Mesenchymal stem cell (in vitro differentiated cells and primary cell): ENCODE data around the gene SH3GL3.

Experiments used
- DNase-seq: peaks from one replicate; pipeline ENCODE4 v3.0.0-alpha.2; 2013
- H2AFZ ChIP-seq: one replicate; pipeline ENCODE4 v1.6.1; 2013; ENCODE audit warnings: low read depth, mild to moderate bottlenecking, control low read depth, inconsistent platforms, low read length, moderate library complexity
- H2AK5ac ChIP-seq: 2 replicates; pipeline ENCODE4 v1.6.1; 2013; ENCODE audit warnings: low read length, moderate library complexity, mild to moderate bottlenecking, inconsistent platforms; ENCODE audit not compliant: severe bottlenecking
- H2BK120ac ChIP-seq: one replicate; pipeline ENCODE4 v1.6.1; 2013; ENCODE audit warnings: low read depth, mild to moderate bottlenecking, inconsistent platforms, low read length, moderate library complexity
- H2BK12ac ChIP-seq, 2 experiments: one replicate each; pipeline ENCODE4 v1.6.1; 2013; ENCODE audit warnings: inconsistent platforms in 2 of 2, low read length in 2 of 2, mild to moderate bottlenecking in 2 of 2, moderate library complexity in 2 of 2, control low read depth in 1 of 2
- H2BK15ac ChIP-seq: one replicate; pipeline ENCODE4 v1.6.1; 2013; ENCODE audit warnings: mild to moderate bottlenecking, low read depth, inconsistent platforms; ENCODE audit not compliant: poor library complexity, severe bottlenecking
- H2BK5ac ChIP-seq: 2 replicates; pipeline ENCODE4 v1.6.1; 2013; ENCODE audit warnings: low read depth, mild to moderate bottlenecking, low read length, control low read depth, inconsistent platforms; ENCODE audit not compliant: poor library complexity, severe bottlenecking
- H3K14ac ChIP-seq, 2 experiments: one replicate each; pipeline ENCODE4 v1.6.1; 2013; ENCODE audit warnings: inconsistent platforms in 2 of 2, low read length in 2 of 2, control low read depth in 1 of 2, mild to moderate bottlenecking in 1 of 2, moderate library complexity in 1 of 2
- H3K18ac ChIP-seq, 2 experiments: one replicate each; pipeline ENCODE4 v1.6.1; 2013; ENCODE audit warnings: inconsistent platforms in 2 of 2, low read length in 2 of 2, control low read depth in 1 of 2, low read depth in 1 of 2, mild to moderate bottlenecking in 1 of 2
- H3K23ac ChIP-seq, 2 experiments: one replicate each; pipeline ENCODE4 v1.6.1; 2013; ENCODE audit warnings: inconsistent platforms in 2 of 2, low read length in 2 of 2, mild to moderate bottlenecking in 2 of 2, moderate library complexity in 2 of 2, control low read depth in 1 of 2
- H3K27ac ChIP-seq: 2 replicates; pipeline ENCODE4 v1.5.1; 2013; ENCODE audit warnings: mild to moderate bottlenecking, moderate library complexity, low read length, control low read depth, inconsistent platforms; ENCODE audit not compliant: poor library complexity, severe bottlenecking
- H3K27me3 ChIP-seq, 2 experiments: 2 replicates each; pipeline versions ENCODE4 v1.6.1 to v1.7.0; 2013; ENCODE audit warnings: low read length in 2 of 2, mild to moderate bottlenecking in 2 of 2, moderate library complexity in 2 of 2, control low read depth in 1 of 2, inconsistent platforms in 1 of 2; ENCODE audit not compliant: control insufficient read depth in 1 of 2, insufficient read depth in 1 of 2
- H3K36me3 ChIP-seq, 2 experiments: 2 replicates each; pipeline versions ENCODE4 v1.6.1 to v1.7.0; 2013; ENCODE audit warnings: low read length in 2 of 2, control low read depth in 1 of 2, inconsistent platforms in 1 of 2, low read depth in 1 of 2, mild to moderate bottlenecking in 1 of 2; ENCODE audit not compliant: insufficient read depth in 2 of 2, control insufficient read depth in 1 of 2
- H3K4ac ChIP-seq, 2 experiments: one replicate each; pipeline ENCODE4 v1.6.1; 2013; ENCODE audit warnings: inconsistent platforms in 2 of 2, low read length in 2 of 2, mild to moderate bottlenecking in 2 of 2, moderate library complexity in 2 of 2, control low read depth in 1 of 2, low read depth in 1 of 2
- H3K4me1 ChIP-seq: 2 replicates; pipeline ENCODE4 v1.6.1; 2013; ENCODE audit warnings: low read depth, low read length, control low read depth; ENCODE audit not compliant: control insufficient read depth, insufficient read depth
- H3K4me2 ChIP-seq: 2 replicates; pipeline ENCODE4 v1.6.1; 2013; ENCODE audit warnings: low read length, mild to moderate bottlenecking, inconsistent platforms; ENCODE audit not compliant: poor library complexity, severe bottlenecking
- H3K4me3 ChIP-seq, 2 experiments: 2 replicates each; pipeline versions ENCODE4 v1.5.1 to v1.7.0; 2013; ENCODE audit warnings: low read length in 2 of 2, mild to moderate bottlenecking in 2 of 2, control low read depth in 1 of 2, low read depth in 1 of 2; ENCODE audit not compliant: insufficient read depth in 1 of 2
- H3K79me1 ChIP-seq: replicated peaks from 2 replicates; pipeline ENCODE4 v1.6.1; 2013; ENCODE audit warnings: mild to moderate bottlenecking, control low read depth, low read length, inconsistent platforms; ENCODE audit not compliant: poor library complexity, severe bottlenecking
- H3K9ac ChIP-seq: 2 replicates; pipeline ENCODE4 v1.7.0; 2013; ENCODE audit warnings: mild to moderate bottlenecking, low read length, moderate library complexity
- H3K9me3 ChIP-seq: 2 replicates; pipeline ENCODE4 v1.7.0; 2013; ENCODE audit warnings: mild to moderate bottlenecking, low read length; ENCODE audit not compliant: control insufficient read depth
- H4K8ac ChIP-seq: one replicate; pipeline ENCODE4 v1.6.1; 2013; ENCODE audit warnings: inconsistent platforms, mild to moderate bottlenecking, low read length, moderate library complexity
- H4K91ac ChIP-seq: one replicate; pipeline ENCODE4 v1.6.1; 2013; ENCODE audit warnings: mild to moderate bottlenecking, low read length, inconsistent platforms
- WGBS: methylation state at CpG from one replicate; pipeline ENCODE4 v1.1.7; 2013; ENCODE audit warnings: mixed read lengths; 5-methylcytosine and 5-hydroxymethylcytosine counted together

SH3GL3 gene

DNA sequence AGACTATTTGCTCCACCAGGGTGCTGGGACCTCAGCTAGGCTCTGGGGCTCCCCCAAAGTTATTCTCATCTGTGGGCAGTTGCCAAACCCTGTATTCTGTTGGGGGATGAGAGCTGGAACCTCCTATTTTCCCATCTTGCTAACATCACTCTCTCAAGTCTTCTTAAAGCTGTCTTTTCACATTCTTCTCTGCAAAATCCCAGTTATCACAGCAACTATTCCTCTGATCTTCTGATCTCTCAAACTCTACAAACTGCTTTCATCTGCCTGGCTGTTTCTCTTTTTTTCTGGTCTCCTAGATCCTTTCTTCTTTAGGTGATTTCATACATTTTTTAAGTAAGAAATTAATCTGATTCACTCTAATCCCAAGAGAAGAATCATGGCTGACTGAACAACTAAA is 196.1 kb downstream of the SH3GL3 start:
- Histone ChIP-seq H3K18ac (no peak overlapping the region), H2BK120ac (no peak overlapping the region), H2BK12ac (no peak overlapping the region), H2AK5ac (no peak overlapping the region), H3K4me2 (no peak overlapping the region), H3K14ac (no peak overlapping the region), H3K4me3 (no peak overlapping the region), H2BK5ac (no peak overlapping the region), H3K79me1 (no peaks in the 10 kb centered on the region), H3K36me3 (no peaks in the 10 kb centered on the region), H2AFZ (no peak overlapping the region), H3K23ac (no peak overlapping the region), H3K4ac (no peak overlapping the region), H4K91ac (no peak overlapping the region), H3K9me3 (peaks cover 8% of the 10 kb centered on the region), H2BK15ac (no peak overlapping the region), H3K4me1 (no peaks in the 10 kb centered on the region), H4K8ac (no peak overlapping the region), H3K27ac (no peak overlapping the region), H3K27me3 (peaks cover 0 to 10% of the 10 kb centered on the region in 2 experiments), H3K9ac (no peak overlapping the region)
- DNase-seq: no peak

- Histone ChIP-seq H3K14ac (no peak overlapping the region), H2BK5ac (no peak overlapping the region), H3K9me3 (peaks cover 8% of the 10 kb centered on the region), H3K9ac (no peak overlapping the region), H2BK15ac (no peak overlapping the region), H4K91ac (no peak overlapping the region), H3K18ac (no peak overlapping the region), H3K27me3 (peaks cover 8 to 16% of the 10 kb centered on the region in 2 experiments), H3K79me1 (no peaks in the 10 kb centered on the region), H2AFZ (no peak overlapping the region), H2AK5ac (no peak overlapping the region), H3K4me3 (no peak overlapping the region), H3K4me1 (no peaks in the 10 kb centered on the region), H2BK12ac (no peak overlapping the region), H3K4ac (no peak overlapping the region), H3K23ac (no peak overlapping the region), H2BK120ac (no peak overlapping the region), H4K8ac (no peak overlapping the region), H3K27ac (no peak overlapping the region), H3K4me2 (no peak overlapping the region), H3K36me3 (no peaks in the 10 kb centered on the region)
- 86% methylated on average over 1 of the region's 1 CpG for WGBS
- DNase-seq: no peak
These were observed 197.3 kb downstream of the SH3GL3 start for GRCh38 chr15:83644439-83644838.

DNA sequence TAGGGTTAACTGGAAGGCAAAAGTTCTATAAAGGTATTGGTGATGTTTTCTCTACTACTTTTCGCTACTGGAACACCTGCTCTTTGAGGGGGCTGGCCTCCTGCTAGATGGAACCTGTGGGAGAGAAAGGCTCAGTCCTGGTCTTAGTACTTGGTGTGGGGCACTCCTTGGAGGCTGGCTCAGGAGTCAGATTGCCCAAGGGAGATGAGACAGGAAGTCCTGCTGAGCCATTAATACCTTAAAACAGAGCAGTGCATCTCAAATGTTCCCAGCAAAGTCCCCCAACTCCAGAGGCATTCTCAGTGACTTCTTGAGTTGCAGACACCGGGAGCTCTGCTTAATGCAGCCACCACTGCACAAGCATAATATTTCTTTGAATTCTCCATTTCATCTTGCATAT is 203.7 kb downstream of the SH3GL3 start:
- Histone ChIP-seq H3K4me3 (no peak overlapping the region), H2AFZ (no peak overlapping the region), H3K9me3 (no peaks in the 10 kb centered on the region), H3K4ac (no peak overlapping the region), H3K9ac (no peak overlapping the region), H4K91ac (no peak overlapping the region), H2BK12ac (no peak overlapping the region), H3K14ac (no peak overlapping the region), H2BK5ac (no peak overlapping the region), H3K18ac (no peak overlapping the region), H2BK120ac (no peak overlapping the region), H3K27ac (no peak overlapping the region), H4K8ac (no peak overlapping the region), H3K36me3 (no peaks in the 10 kb centered on the region), H3K4me2 (no peak overlapping the region), H3K23ac (no peak overlapping the region), H3K79me1 (no peaks in the 10 kb centered on the region), H3K4me1 (peaks cover 13% of the 10 kb centered on the region), H3K27me3 (peaks cover 52 to 65% of the 10 kb centered on the region in 2 experiments), H2BK15ac (no peak overlapping the region), H2AK5ac (no peak overlapping the region)
- no peak for DNase-seq
- WGBS: 61% methylated on average over 2 of the region's 2 CpGs

GRCh38 chr15:83651541-83651940 is 204.4 kb downstream of the SH3GL3 start:
- DNase-seq: no peak
- H3K4ac ChIP-seq: no peak overlapping the region
- no peak overlapping the region for H4K8ac ChIP-seq
- WGBS: 90% methylated on average over 3 of the region's 6 CpGs
- H3K79me1 ChIP-seq: no peaks in the 10 kb centered on the region
- H3K4me2 ChIP-seq: no peak overlapping the region
- H3K9me3 ChIP-seq: no peaks in the 10 kb centered on the region
- H2BK5ac ChIP-seq: no peak overlapping the region
- no peak overlapping the region for H3K14ac ChIP-seq
- H4K91ac ChIP-seq: no peak overlapping the region
- no peak overlapping the region for H3K18ac ChIP-seq
- H2BK12ac ChIP-seq: no peak overlapping the region
- H3K27ac ChIP-seq: no peak overlapping the region
- H2AK5ac ChIP-seq: no peak overlapping the region
- no peak overlapping the region for H2BK15ac ChIP-seq
- peaks cover 59 to 71% of the 10 kb centered on the region in 2 experiments for H3K27me3 ChIP-seq
- no peak overlapping the region for H3K23ac ChIP-seq
- no peak overlapping the region for H2AFZ ChIP-seq
- H3K9ac ChIP-seq: no peak overlapping the region
- no peak overlapping the region for H3K4me3 ChIP-seq
- H3K4me1 ChIP-seq: peaks cover 13% of the 10 kb centered on the region
- no peak overlapping the region for H2BK120ac ChIP-seq
- H3K36me3 ChIP-seq: no peaks in the 10 kb centered on the region
